OCI-LY3 (cell line): Measurements from ENCODE around the gene EHMT1.
"Not testable (repeated sequence)": the region's sequence is repeated elsewhere in the genome, so short reads cannot be mapped to it uniquely, and the experiment has no call there.

ENCODE experiments used
- H2AFZ ChIP-seq: fragments of 200-600, 300-600 bp; shearing (Covaris generic); 2 replicates; pipeline ENCODE4 v1.6.0; 2014; ENCODE audit warnings: antibody characterized with exemption, low read depth, low read length
- H3K27ac ChIP-seq: fragments of 200-600, 300-600 bp; sonication (generic); 2 replicates; pipeline ENCODE4 v1.5.1; 2014; ENCODE audit warnings: mild to moderate bottlenecking, low read length, moderate library complexity, mixed read lengths
- H3K27me3 ChIP-seq: fragments of 200-600, 300-600 bp; sonication (generic); 2 replicates; pipeline ENCODE4 v1.6.1; 2014; ENCODE audit warnings: low read depth, low read length, mixed read lengths
- H3K36me3 ChIP-seq: fragments of 200-600, 300-600 bp; sonication (generic); replicated peaks from 2 replicates; pipeline ENCODE3; 2014; ENCODE audit warnings: low read depth, low read length, mixed read lengths
- H3K4me1 ChIP-seq: fragments of 300-600, 200-600 bp; sonication (generic); 2 replicates; pipeline ENCODE4 v1.6.1; 2014; ENCODE audit warnings: low read length, mixed read lengths
- H3K4me2 ChIP-seq: fragments of 200-600, 300-600 bp; sonication (generic); 2 replicates; pipeline ENCODE4 v1.6.1; 2014; ENCODE audit warnings: low read length, mixed read lengths
- H3K4me3 ChIP-seq: fragments of 300-600, 200-600 bp; sonication (generic); 2 replicates; pipeline ENCODE4 v1.5.1; 2014; ENCODE audit warnings: antibody characterized with exemption, mild to moderate bottlenecking, low read length, moderate library complexity
- H3K79me2 ChIP-seq: fragments of 300-600, 200-600 bp; shearing (Covaris generic); 2 replicates; pipeline ENCODE4 v1.6.1; 2014; ENCODE audit warnings: mild to moderate bottlenecking, low read length, mixed read lengths
- H3K9ac ChIP-seq: fragments of 300-600, 200-600 bp; shearing (Covaris generic); 2 replicates; pipeline ENCODE4 v1.6.0; 2014; ENCODE audit warnings: mild to moderate bottlenecking, low read length, moderate library complexity
- H3K9me3 ChIP-seq: fragments of 200-600, 300-600 bp; shearing (Covaris generic); 2 replicates; pipeline ENCODE4 v1.6.1; 2014; ENCODE audit warnings: low read length, mixed read lengths; ENCODE audit not compliant: insufficient read depth
- H4K20me1 ChIP-seq: fragments of 200-600, 300-600 bp; sonication (generic); 2 replicates; pipeline ENCODE4 v1.6.1; 2016; ENCODE audit warnings: low read length, mixed read lengths; ENCODE audit not compliant: insufficient read depth
- EZH2phosphoT487 ChIP-seq: fragments of 200-600 bp; shearing (Covaris generic); IDR thresholded peaks from 2 replicates; pipeline ENCODE4 v1.6.1; 2018; ENCODE audit warnings: antibody characterized with exemption, mixed run types, low read depth
- TF ChIP-seq, protein P1 (sequence below): fragments of 200-600, 300-600 bp; sonication (generic); IDR thresholded peaks from 2 replicates; pipeline ENCODE4 v1.5.1; 2014; ENCODE audit warnings: antibody characterized with exemption, low read length, low read depth

The EHMT1 gene

DNA sequence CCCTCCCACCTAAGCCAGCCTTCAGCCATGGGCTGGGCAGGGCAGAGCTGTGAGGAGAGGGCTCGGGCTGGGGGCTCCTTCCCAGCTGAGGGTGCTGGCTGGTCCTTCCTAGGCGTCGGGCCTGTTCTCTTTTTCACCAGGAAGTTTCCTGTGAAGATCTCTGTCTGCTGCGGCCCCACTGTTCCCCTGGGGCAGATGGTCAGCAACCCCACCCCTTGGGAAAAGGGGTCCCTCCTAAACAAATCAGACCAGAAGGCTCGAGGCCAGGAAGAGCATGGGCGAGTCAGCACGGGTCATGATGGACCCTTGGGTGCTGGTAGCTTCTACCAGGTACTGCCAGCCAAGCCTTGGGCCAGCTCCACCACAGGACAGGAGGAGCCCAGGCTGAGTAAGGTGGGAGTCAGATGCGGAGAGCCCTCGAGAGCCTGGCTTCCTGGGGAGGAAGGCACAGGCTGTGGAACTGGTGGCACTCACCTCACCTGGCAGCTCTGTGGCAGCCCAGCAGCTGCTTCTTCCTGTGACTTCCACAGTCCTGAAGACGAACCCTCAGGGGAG is 262.2 kb downstream of the EHMT1 start:
- peak overlapping the region; percentile 87 for H3K4me2 ChIP-seq
- H3K79me2 ChIP-seq: peaks cover 67% of the 10 kb centered on the region
- no peak overlapping the region for H2AFZ ChIP-seq
- H3K27me3 ChIP-seq: no peaks in the 10 kb centered on the region
- H3K36me3 ChIP-seq: peaks cover 47% of the 10 kb centered on the region
- no peaks in the 10 kb centered on the region for H3K9me3 ChIP-seq
- peak overlapping the region; percentile 66 for H3K9ac ChIP-seq
- H3K4me1 ChIP-seq: peaks cover 27% of the 10 kb centered on the region
- TF ChIP-seq, protein P1, sequence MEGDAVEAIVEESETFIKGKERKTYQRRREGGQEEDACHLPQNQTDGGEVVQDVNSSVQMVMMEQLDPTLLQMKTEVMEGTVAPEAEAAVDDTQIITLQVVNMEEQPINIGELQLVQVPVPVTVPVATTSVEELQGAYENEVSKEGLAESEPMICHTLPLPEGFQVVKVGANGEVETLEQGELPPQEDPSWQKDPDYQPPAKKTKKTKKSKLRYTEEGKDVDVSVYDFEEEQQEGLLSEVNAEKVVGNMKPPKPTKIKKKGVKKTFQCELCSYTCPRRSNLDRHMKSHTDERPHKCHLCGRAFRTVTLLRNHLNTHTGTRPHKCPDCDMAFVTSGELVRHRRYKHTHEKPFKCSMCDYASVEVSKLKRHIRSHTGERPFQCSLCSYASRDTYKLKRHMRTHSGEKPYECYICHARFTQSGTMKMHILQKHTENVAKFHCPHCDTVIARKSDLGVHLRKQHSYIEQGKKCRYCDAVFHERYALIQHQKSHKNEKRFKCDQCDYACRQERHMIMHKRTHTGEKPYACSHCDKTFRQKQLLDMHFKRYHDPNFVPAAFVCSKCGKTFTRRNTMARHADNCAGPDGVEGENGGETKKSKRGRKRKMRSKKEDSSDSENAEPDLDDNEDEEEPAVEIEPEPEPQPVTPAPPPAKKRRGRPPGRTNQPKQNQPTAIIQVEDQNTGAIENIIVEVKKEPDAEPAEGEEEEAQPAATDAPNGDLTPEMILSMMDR: no peak
- TF ChIP-seq EZH2phosphoT487: no peak
- peak overlapping the region; percentile 97 for H3K4me3 ChIP-seq
- H4K20me1 ChIP-seq: peaks cover 55% of the 10 kb centered on the region
- peak overlapping the region; percentile 62 for H3K27ac ChIP-seq

DNA sequence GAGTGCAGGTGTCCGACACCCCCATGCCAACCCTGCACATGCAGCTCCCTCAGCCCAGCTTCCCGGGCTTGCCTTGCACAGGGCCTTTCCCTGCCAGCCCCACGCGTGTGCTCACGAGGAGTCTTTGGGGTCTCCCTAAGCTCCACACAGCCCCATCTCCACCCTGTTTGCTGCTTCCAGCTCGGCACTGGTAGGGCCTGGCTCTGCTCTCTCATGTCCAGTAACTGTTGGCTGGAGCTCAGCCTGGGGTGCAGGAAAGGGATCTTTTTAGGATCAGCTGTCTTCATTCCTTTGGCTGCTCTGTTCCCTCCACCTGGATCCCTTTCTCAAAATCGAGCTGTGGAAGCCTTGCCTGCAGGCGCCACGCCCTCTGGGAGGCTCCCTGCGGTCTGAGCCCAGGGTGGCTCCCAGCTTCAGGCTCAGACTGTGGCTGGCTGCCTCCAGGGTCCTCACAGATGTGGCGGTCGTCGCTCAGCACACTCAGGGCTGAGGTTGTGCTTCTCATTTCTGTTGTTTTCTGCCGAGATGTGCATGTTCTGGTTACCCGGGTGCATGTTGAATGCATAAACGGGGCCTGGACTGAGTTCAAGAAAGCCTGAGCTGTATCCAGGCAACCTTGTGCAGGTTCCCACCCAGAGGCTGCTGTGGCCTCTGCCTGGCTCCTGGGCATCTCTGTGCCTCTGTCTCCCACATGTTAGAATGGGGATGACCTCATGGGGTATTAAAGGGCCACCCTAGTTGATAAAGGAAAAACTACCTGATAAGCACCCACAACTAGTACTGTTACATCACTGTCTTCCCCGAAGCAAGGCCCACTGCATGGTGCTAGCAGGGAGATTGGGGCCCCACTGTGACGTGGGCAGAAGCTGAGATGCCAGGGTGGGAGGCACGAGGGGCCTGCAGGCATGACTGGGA is 263.0 kb downstream of the EHMT1 start:
- H3K79me2 ChIP-seq: peaks cover 70% of the 10 kb centered on the region
- H3K4me1 ChIP-seq: peaks cover 27% of the 10 kb centered on the region
- H4K20me1 ChIP-seq: peaks cover 58% of the 10 kb centered on the region
- H3K9ac ChIP-seq: peak overlapping the region; percentile 14; the same call in 1 of the 2 replicates
- H3K36me3 ChIP-seq: peaks cover 44% of the 10 kb centered on the region
- TF ChIP-seq, protein P1: no peak
- TF ChIP-seq EZH2phosphoT487: no peak
- no peak overlapping the region for H2AFZ ChIP-seq
- H3K27me3 ChIP-seq: no peaks in the 10 kb centered on the region
- H3K4me2 ChIP-seq: peak overlapping the region; percentile 87
- H3K9me3 ChIP-seq: no peaks in the 10 kb centered on the region
- H3K27ac ChIP-seq: peak overlapping the region; percentile 62
- H3K4me3 ChIP-seq: peak overlapping the region; percentile 97

DNA sequence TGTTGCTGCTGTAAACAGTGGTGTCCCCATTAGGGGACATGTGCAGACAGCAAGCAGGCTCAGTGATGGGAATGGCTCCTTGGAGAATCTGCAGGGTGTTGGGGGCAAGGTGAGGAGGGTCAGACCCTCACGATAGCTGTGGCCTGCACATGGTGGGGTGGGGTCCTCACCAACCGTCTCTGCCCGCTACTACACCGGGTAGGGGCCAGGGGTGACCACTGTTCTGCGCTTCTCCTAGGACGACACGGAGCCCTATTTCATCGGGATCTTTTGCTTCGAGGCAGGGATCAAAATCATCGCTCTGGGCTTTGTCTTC is 263.7 kb downstream of the EHMT1 start:
- TF ChIP-seq, protein P1: no peak
- no peak for TF ChIP-seq EZH2phosphoT487
- H3K79me2 ChIP-seq: peaks cover 65% of the 10 kb centered on the region
- H2AFZ ChIP-seq: no peak overlapping the region
- H3K27me3 ChIP-seq: no peaks in the 10 kb centered on the region
- H3K9me3 ChIP-seq: no peaks in the 10 kb centered on the region
- H3K4me3 ChIP-seq: peak overlapping the region; percentile 97
- peak overlapping the region; percentile 62 for H3K27ac ChIP-seq
- peak overlapping the region; percentile 87 for H3K4me2 ChIP-seq
- H3K36me3 ChIP-seq: peaks cover 44% of the 10 kb centered on the region
- H3K4me1 ChIP-seq: peaks cover 27% of the 10 kb centered on the region
- H3K9ac ChIP-seq: no peak overlapping the region
- H4K20me1 ChIP-seq: peaks cover 58% of the 10 kb centered on the region

DNA sequence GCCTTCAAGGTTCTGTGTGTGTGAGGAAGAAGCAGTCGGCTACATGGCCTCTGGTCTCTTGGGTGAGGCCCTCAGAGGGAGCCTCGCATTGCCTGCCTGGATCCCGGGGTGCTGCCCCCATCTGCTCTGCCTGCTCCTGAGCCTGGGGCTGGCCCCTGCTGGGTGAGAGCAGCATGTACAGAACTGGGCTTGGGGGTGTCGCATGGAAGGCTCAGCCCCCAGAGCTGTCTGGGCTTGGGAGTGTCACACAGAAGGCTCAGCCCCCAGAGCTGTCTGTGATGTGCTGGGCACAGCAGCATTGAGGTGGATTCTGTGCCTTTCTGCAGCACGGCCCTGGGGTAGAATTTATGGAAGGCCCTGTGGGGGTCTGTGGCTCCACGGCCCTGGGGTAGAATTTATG is 265.2 kb downstream of the EHMT1 start:
- peaks cover 27% of the 10 kb centered on the region for H3K4me1 ChIP-seq
- not testable (repeated sequence) for H3K9me3 ChIP-seq, H2AFZ ChIP-seq, H3K27ac ChIP-seq, H3K9ac ChIP-seq, H3K4me3 ChIP-seq, H3K27me3 ChIP-seq, H3K4me2 ChIP-seq
- H4K20me1 ChIP-seq: peaks cover 51% of the 10 kb centered on the region
- H3K79me2 ChIP-seq: peaks cover 51% of the 10 kb centered on the region
- peaks cover 36% of the 10 kb centered on the region for H3K36me3 ChIP-seq

DNA sequence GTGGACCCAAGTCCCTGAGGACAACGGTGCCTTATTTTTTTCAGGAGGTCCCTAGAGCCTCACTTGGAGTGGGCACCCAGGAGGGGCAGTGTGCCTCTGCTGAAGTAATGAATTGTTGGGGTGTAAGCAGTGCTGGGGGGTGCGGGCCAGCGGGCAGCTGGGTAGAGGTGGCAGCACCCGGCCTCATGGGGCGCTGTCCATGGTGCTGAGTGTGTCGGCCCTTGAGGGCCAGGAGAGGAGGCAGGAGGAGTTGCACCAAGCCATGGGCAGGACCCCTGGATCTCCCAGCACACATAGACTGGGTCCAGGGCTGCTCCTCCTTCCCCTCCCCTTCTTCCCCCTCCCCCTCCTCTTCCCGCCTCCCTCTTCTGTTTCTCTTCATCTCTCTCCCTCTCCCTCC is 265.7 kb downstream of the EHMT1 start:
- peaks cover 27% of the 10 kb centered on the region for H3K4me1 ChIP-seq
- H3K36me3 ChIP-seq: peaks cover 30% of the 10 kb centered on the region
- not testable (repeated sequence) for H3K4me3 ChIP-seq, H3K4me2 ChIP-seq, H2AFZ ChIP-seq, H3K9ac ChIP-seq, H3K9me3 ChIP-seq, H3K27ac ChIP-seq, H3K27me3 ChIP-seq
- H4K20me1 ChIP-seq: peaks cover 45% of the 10 kb centered on the region
- H3K79me2 ChIP-seq: peaks cover 46% of the 10 kb centered on the region

DNA sequence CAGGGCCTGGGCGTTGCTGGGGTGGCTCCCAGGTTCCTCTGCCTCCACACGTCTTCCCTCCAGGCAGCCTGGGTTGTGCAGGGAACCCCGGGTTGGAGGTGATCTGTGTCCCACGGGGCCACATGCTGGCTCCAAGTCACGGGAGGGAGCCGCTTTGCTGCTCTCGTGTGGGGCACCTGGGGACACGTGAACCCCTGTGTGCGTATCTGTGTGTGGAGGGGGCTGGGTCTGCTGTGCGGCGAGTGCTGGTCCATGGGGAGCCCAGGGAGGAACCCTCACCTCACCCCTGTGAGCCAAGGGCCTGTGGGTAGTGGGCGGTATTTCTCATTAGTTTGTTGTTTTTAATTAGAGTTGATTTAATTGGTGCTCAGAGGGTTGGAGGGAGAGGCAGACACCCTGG is 266.3 kb downstream of the EHMT1 start:
- H2AFZ ChIP-seq, H3K9ac ChIP-seq, H3K27ac ChIP-seq, H3K9me3 ChIP-seq, H3K4me3 ChIP-seq, H3K4me2 ChIP-seq, H3K27me3 ChIP-seq: not testable (repeated sequence)
- Histone ChIP-seq H3K4me1 (peaks cover 24% of the 10 kb centered on the region), H4K20me1 (peaks cover 39% of the 10 kb centered on the region), H3K79me2 (peaks cover 40% of the 10 kb centered on the region), H3K36me3 (peaks cover 25% of the 10 kb centered on the region)
